Measurements from ENCODE around the gene TRPM7.
A peak's percentile ranks its signal among the peaks of the same experiment; 100 is the strongest.

TRPM7 gene

GRCh38 chr15:50562735-50563640, 123.6 kb downstream of the TRPM7 start:
- no peak for DNase-seq

GRCh38 chr15:50558012-50558411, 128.6 kb downstream of the TRPM7 start:
- no peak for DNase-seq

GRCh38 chr15:50556642-50557371, 129.8 kb downstream of the TRPM7 start:
- DNase-seq: no peak

GRCh38 chr15:50552238-50552637, 134.4 kb downstream of the TRPM7 start:
- DNase-seq: no peak

GRCh38 chr15:50549326-50549725, 137.3 kb downstream of the TRPM7 start:
- DNase-seq: no peak

GRCh38 chr15:50546566-50546965, 140.0 kb downstream of the TRPM7 start, which contains the start of gene USP50:
USP50 (minus strand) TSS chr15:50546666; CDS start chr15:50546525, 141 bp downstream.
- DNase-seq: no peak

GRCh38 chr15:50544368-50544767, 142.2 kb downstream of the TRPM7 start:
- DNase-seq: no peak

- DNase-seq: no peak
These were observed 143.0 kb downstream of the TRPM7 start for GRCh38 chr15:50543556-50543955.

GRCh38 chr15:50542887-50543210, 143.7 kb downstream of the TRPM7 start:
- peak; percentile 12 for DNase-seq

- no peak for DNase-seq
These were observed 154.8 kb downstream of the TRPM7 start for GRCh38 chr15:50531766-50532165.

- no peak for DNase-seq
These were observed 155.4 kb downstream of the TRPM7 start for GRCh38 chr15:50531163-50531562.

GRCh38 chr15:50523851-50524251, 162.7 kb downstream of the TRPM7 start:
- DNase-seq: no peak

- no peak for DNase-seq
These were observed 166.7 kb downstream of the TRPM7 start for GRCh38 chr15:50519740-50520425.

- no peak for DNase-seq
These were observed 173.6 kb downstream of the TRPM7 start for GRCh38 chr15:50513001-50513400.

All from fibroblast of skin of back (primary cell).